Trophoblast cell (in vitro differentiated cells and primary cell): ENCODE results near the gene SMURF1.

Experiments used
- DNase-seq, 2 donors: peaks; one replicate each; pipeline ENCODE4 v3.0.0-alpha.2; 2016
- H2AFZ ChIP-seq: 2 replicates; pipeline ENCODE4 v1.6.1; 2013; ENCODE audit warnings: low read length, moderate library complexity, mild to moderate bottlenecking; ENCODE audit not compliant: insufficient read depth, poor library complexity
- H2AK5ac ChIP-seq: 2 replicates; pipeline ENCODE4 v1.6.1; 2013; ENCODE audit warnings: mild to moderate bottlenecking, low read length
- H2BK120ac ChIP-seq: 2 replicates; pipeline ENCODE4 v1.6.1; 2013; ENCODE audit warnings: low read length, mild to moderate bottlenecking, moderate library complexity; ENCODE audit not compliant: insufficient read depth, poor library complexity
- H2BK12ac ChIP-seq: 2 replicates; pipeline ENCODE4 v1.6.1; 2013; ENCODE audit warnings: mild to moderate bottlenecking, low read length, moderate library complexity
- H2BK5ac ChIP-seq: 2 replicates; pipeline ENCODE4 v1.6.1; 2013; ENCODE audit warnings: low read length, low read depth, moderate library complexity, mild to moderate bottlenecking; ENCODE audit not compliant: poor library complexity
- H3K14ac ChIP-seq: 2 replicates; pipeline ENCODE4 v1.6.1; 2013; ENCODE audit warnings: mild to moderate bottlenecking, low read length
- H3K18ac ChIP-seq: 2 replicates; pipeline ENCODE4 v1.6.1; 2013; ENCODE audit warnings: mild to moderate bottlenecking, low read length
- H3K23ac ChIP-seq: 2 replicates; pipeline ENCODE4 v1.6.1; 2013; ENCODE audit warnings: low read length
- H3K27ac ChIP-seq: 2 replicates; pipeline ENCODE4 v1.5.1; 2013; ENCODE audit warnings: low read depth, mild to moderate bottlenecking, inconsistent platforms, low read length, moderate library complexity
- H3K27me3 ChIP-seq: 2 replicates; pipeline ENCODE4 v1.6.1; 2013; ENCODE audit warnings: inconsistent platforms, mild to moderate bottlenecking, low read length, moderate library complexity; ENCODE audit not compliant: insufficient read depth
- H3K36me3 ChIP-seq, 2 experiments: 1 replicate in 1 of 2; 2 replicates in 1 of 2; pipeline ENCODE4 v1.6.1; 2013; ENCODE audit warnings: low read length in 2 of 2, mild to moderate bottlenecking in 2 of 2, moderate library complexity in 1 of 2; ENCODE audit not compliant: insufficient read depth in 2 of 2, control insufficient read depth in 1 of 2
- H3K4ac ChIP-seq: 2 replicates; pipeline ENCODE4 v1.6.1; 2013; ENCODE audit warnings: low read depth, mild to moderate bottlenecking, low read length, moderate library complexity
- H3K4me1 ChIP-seq, 2 experiments: 1 replicate in 1 of 2; 2 replicates in 1 of 2; pipeline ENCODE4 v1.6.1; 2013; ENCODE audit warnings: low read length in 2 of 2, mild to moderate bottlenecking in 2 of 2, moderate library complexity in 1 of 2; ENCODE audit not compliant: insufficient read depth in 2 of 2, control insufficient read depth in 1 of 2
- H3K4me2 ChIP-seq: 2 replicates; pipeline ENCODE4 v1.6.1; 2013; ENCODE audit warnings: inconsistent platforms, mild to moderate bottlenecking, low read length, moderate library complexity
- H3K4me3 ChIP-seq: 2 replicates; pipeline ENCODE4 v1.5.1; 2013; ENCODE audit warnings: mild to moderate bottlenecking, low read depth, low read length, inconsistent platforms
- H3K79me1 ChIP-seq: one replicate; pipeline ENCODE4 v1.6.1; 2013; ENCODE audit warnings: low read length
- H3K79me2 ChIP-seq: 2 replicates; pipeline ENCODE4 v1.6.1; 2013; ENCODE audit warnings: low read length, mild to moderate bottlenecking; ENCODE audit not compliant: control insufficient read depth, insufficient read depth, poor library complexity
- H3K9ac ChIP-seq: 2 replicates; pipeline ENCODE4 v1.6.1; 2013; ENCODE audit warnings: mild to moderate bottlenecking, low read length
- H3K9me3 ChIP-seq: 2 replicates; pipeline ENCODE4 v1.6.1; 2013; ENCODE audit warnings: low read depth, mild to moderate bottlenecking, control low read depth, inconsistent platforms, low read length; ENCODE audit not compliant: insufficient read depth
- H4K12ac ChIP-seq: 2 replicates; pipeline ENCODE4 v1.6.1; 2013; ENCODE audit warnings: low read depth, mild to moderate bottlenecking, low read length, moderate library complexity
- H4K8ac ChIP-seq: 2 replicates; pipeline ENCODE4 v1.6.1; 2013; ENCODE audit warnings: low read depth, mild to moderate bottlenecking, low read length, moderate library complexity
- H4K91ac ChIP-seq: one replicate; pipeline ENCODE4 v1.6.1; 2013; ENCODE audit warnings: low read depth, mild to moderate bottlenecking, low read length, moderate library complexity
- WGBS: extraction: QIAGEN DNeasy Blood & Tissue Kit; methylation state at CpG from one replicate; pipeline ENCODE4 v1.1.7; 2013; ENCODE audit warnings: missing lambda C conversion rate; ENCODE audit not compliant: insufficient read length, insufficient coverage; ENCODE audit errors: extremely low coverage; 5-methylcytosine and 5-hydroxymethylcytosine counted together

Gene SMURF1

DNA sequence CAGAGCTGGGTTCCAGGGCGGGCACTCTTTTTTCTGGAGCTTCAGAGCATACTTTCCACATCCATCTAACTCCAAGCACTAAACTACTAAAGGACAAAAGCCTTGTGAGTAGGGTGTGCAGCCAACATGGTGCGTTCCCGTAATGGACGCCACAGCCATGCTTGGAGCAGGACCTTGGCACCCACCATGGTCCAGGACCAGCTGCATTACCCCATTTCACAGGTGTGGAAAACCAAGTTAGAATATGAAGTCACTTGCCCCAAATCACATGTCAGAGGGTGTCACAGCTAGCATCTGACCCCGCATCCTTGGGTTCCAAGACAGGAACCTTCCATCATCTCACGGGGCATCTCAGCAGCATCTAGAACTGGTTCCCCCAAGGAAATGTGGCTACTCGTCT, 112.4 kb downstream of the SMURF1 start:
- WGBS: no CpG with 5 or more reads among the region's 7 CpGs
- Histone ChIP-seq H3K27me3 (no peaks in the 10 kb centered on the region), H3K27ac (no peak overlapping the region), H3K4me3 (no peak overlapping the region), H2BK5ac (no peak overlapping the region), H4K12ac (no peak overlapping the region), H3K23ac (no peak overlapping the region), H3K4ac (no peak overlapping the region), H3K9ac (no peak overlapping the region), H2AFZ (no peak overlapping the region), H3K79me2 (no peaks in the 10 kb centered on the region), H3K14ac (no peak overlapping the region), H4K8ac (no peak overlapping the region), H3K36me3 (peaks cover 72 to 80% of the 10 kb centered on the region in 2 experiments), H3K4me2 (no peak overlapping the region), H2BK12ac (no peak overlapping the region), H3K9me3 (no peaks in the 10 kb centered on the region), H3K79me1 (no peaks in the 10 kb centered on the region), H2AK5ac (no peak overlapping the region), H2BK120ac (no peak overlapping the region), H4K91ac (no peak overlapping the region), H3K4me1 (no peaks in the 10 kb centered on the region), H3K18ac (no peak overlapping the region)
- no peak for DNase-seq

GRCh38 chr7:99030951-99031350, 113.0 kb downstream of the SMURF1 start:
- Histone ChIP-seq H4K8ac (no peak overlapping the region), H4K91ac (no peak overlapping the region), H3K79me2 (no peaks in the 10 kb centered on the region), H3K27me3 (no peaks in the 10 kb centered on the region), H3K9ac (no peak overlapping the region), H3K79me1 (no peaks in the 10 kb centered on the region), H2AK5ac (no peak overlapping the region), H3K18ac (no peak overlapping the region), H3K27ac (no peak overlapping the region), H3K4me2 (no peak overlapping the region), H2BK5ac (no peak overlapping the region), H4K12ac (no peak overlapping the region), H2BK120ac (no peak overlapping the region), H2BK12ac (no peak overlapping the region), H3K14ac (no peak overlapping the region), H3K23ac (no peak overlapping the region), H3K4me1 (no peaks in the 10 kb centered on the region), H3K9me3 (no peaks in the 10 kb centered on the region), H3K36me3 (peaks cover 66 to 75% of the 10 kb centered on the region in 2 experiments), H2AFZ (no peak overlapping the region), H3K4ac (no peak overlapping the region), H3K4me3 (no peak overlapping the region)
- WGBS: no CpG with 5 or more reads among the region's 5 CpGs
- no peak for DNase-seq

- H2BK120ac ChIP-seq: no peak overlapping the region
- H2AFZ ChIP-seq: no peak overlapping the region
- H3K79me2 ChIP-seq: no peaks in the 10 kb centered on the region
- no peak overlapping the region for H2BK12ac ChIP-seq
- no CpG with 5 or more reads among the region's 6 CpGs for WGBS
- H3K36me3 ChIP-seq: peaks cover 61 to 70% of the 10 kb centered on the region in 2 experiments
- H3K27me3 ChIP-seq: no peaks in the 10 kb centered on the region
- no peaks in the 10 kb centered on the region for H3K4me1 ChIP-seq
- H3K4ac ChIP-seq: no peak overlapping the region
- DNase-seq: no peak
- no peak overlapping the region for H4K12ac ChIP-seq
- no peak overlapping the region for H3K23ac ChIP-seq
- no peak overlapping the region for H3K9ac ChIP-seq
- H3K4me2 ChIP-seq: no peak overlapping the region
- no peak overlapping the region for H3K18ac ChIP-seq
- no peaks in the 10 kb centered on the region for H3K79me1 ChIP-seq
- no peak overlapping the region for H3K27ac ChIP-seq
- H4K91ac ChIP-seq: no peak overlapping the region
- H4K8ac ChIP-seq: no peak overlapping the region
- no peak overlapping the region for H3K14ac ChIP-seq
- no peaks in the 10 kb centered on the region for H3K9me3 ChIP-seq
- no peak overlapping the region for H2BK5ac ChIP-seq
- H2AK5ac ChIP-seq: no peak overlapping the region
- H3K4me3 ChIP-seq: no peak overlapping the region
Observed at GRCh38 chr7:99030457-99030856, 113.5 kb downstream of the SMURF1 start.

DNA sequence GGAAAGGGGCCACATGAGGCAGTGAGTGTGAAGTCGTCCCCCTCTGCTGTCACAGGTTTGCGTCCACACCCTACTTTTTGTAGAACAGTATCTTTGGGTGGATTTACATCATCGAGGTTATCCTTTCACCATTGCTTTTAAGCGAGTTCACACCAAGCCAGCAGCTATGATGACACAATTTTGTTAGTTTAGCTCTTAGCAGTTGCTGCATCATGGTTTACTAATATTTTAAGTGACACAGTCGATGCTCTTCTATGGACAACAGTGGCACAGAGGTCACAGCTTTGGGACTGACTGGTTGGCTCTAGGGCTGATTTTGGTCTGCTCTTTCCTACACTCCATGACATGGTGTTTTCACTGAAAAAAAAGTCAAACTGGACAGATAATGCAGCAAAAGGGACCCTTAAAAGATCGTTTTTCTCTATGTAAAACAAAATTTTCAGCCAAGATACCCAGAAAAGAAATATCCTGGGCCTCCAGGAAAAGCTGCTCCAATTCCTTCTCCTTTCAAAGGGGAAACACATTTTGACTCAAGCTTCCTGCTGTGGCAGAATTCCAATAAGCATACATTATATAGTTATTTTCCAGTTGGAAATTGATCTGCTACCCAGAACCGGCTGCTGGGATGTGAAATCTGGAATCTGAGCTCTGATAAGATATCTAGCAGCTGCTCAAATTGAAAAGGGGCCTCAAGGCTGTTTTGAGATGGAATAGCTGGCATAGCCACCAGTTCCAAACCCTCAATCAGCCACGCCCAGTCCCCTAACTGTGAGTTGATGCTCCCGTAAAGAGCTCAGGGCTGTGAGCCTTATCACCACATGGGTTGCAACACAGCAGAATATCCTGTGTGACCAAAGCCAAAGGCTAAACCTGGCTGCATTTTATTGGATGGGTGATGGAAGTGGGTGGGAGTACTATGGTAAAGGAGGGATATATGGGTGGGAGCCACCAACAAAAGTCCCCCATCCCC, 114.2 kb downstream of the SMURF1 start:
- Histone ChIP-seq H3K27ac (no peak overlapping the region), H4K91ac (no peak overlapping the region), H4K12ac (no peak overlapping the region), H4K8ac (no peak overlapping the region), H2BK12ac (no peak overlapping the region), H2AK5ac (no peak overlapping the region), H2BK5ac (no peak overlapping the region), H3K18ac (no peak overlapping the region), H3K9ac (no peak overlapping the region), H3K23ac (no peak overlapping the region), H3K79me1 (no peaks in the 10 kb centered on the region), H3K79me2 (no peaks in the 10 kb centered on the region), H3K9me3 (no peaks in the 10 kb centered on the region), H3K14ac (no peak overlapping the region), H3K4me3 (no peak overlapping the region), H3K4ac (no peak overlapping the region), H3K27me3 (no peaks in the 10 kb centered on the region), H2BK120ac (no peak overlapping the region), H3K36me3 (peaks cover 54 to 63% of the 10 kb centered on the region in 2 experiments), H2AFZ (no peak overlapping the region), H3K4me1 (no peaks in the 10 kb centered on the region), H3K4me2 (no peak overlapping the region)
- DNase-seq: no peak
- WGBS: no CpG with 5 or more reads among the region's 9 CpGs
